Esophagus mucosa (tissue), 1 donor: Measurements from ENCODE around the gene CCNJL. TPM values are rescaled to one million over a fixed set of nuclear protein-coding genes. Genes with fewer than 3 reads are reported as not detected.

Source experiments
- ATAC-seq: fragments of 200-7000 bp; cut with Tn5 transposase; one replicate; pipeline ENCODE4 v1.9.1; 2020
- total RNA-seq: library from RNA; stranded (reverse); gene quantifications from one replicate; pipeline ENCODE4 v1.2.4, GENCODE V29; 2023
- donor health status: DM: yes; HTN: yes; CAD: no.

CCNJL gene
- total RNA-seq, 1 donor from 2014 or later: 2.6 TPM

DNA sequence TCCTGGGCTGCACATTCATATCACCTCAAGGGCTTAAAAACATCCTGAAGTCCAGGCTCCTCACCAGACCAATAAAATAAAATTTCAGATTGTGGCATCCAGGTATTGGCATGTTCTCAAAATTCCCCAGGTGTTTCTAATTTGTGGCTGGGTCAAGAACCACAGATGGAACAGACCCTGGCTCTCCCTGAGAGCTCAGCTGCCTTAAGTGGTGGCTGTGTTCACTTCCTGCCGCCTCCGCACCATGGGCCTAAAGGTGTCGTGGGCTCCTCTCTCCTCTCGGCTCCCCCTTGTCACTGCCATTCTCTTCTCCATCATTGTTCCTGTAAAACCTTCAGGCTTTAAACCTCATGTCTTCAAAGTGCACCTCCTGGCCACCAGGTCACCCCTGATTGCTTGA, 17.8 kb upstream of the CCNJL start:
- ATAC-seq: no peak

GRCh38 chr5:160327818-160328217, 15.5 kb upstream of the CCNJL start:
- no peak for ATAC-seq

DNA sequence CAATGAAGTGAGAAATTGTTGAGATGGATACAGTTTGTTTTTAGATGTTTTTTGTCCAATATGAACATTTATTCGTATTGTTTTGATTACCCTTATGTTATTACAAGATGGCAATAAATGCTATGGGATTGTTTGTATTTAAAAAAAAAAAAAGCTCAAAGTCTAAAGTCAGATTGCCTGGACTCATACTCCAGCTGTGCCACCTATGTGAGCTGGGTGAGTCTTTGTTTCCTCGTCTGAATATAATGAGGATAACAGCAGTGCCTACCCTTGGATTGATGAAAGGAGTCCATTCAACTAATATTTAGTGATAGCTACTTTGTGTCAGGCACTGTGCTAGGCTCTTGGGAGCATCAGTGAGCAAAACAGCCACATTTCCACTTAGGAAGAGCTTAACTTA, 14.6 kb upstream of the CCNJL start:
- ATAC-seq: no peak

- no peak for ATAC-seq
Observed at GRCh38 chr5:160325716-160326115, 13.4 kb upstream of the CCNJL start.

DNA sequence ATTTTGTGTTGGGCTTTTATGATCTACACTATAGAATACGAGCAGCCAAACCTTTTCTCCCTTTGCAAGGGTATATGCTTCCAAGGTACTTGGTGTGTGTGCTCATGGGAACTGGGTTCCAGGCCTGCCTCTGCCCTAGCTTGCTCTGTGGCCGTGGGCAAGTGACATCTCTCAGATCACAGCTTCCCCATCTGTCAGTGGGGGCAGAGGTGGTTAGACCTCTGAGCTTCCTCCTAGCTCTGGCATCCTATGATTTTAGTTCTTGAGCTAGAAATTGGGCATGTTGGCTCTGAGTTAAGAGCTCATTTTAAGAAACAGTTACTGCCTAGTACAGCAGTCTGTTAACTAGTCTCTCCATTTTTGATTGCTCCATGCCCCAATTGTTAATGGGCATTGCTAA, 12.5 kb upstream of the CCNJL start:
- no peak for ATAC-seq

DNA sequence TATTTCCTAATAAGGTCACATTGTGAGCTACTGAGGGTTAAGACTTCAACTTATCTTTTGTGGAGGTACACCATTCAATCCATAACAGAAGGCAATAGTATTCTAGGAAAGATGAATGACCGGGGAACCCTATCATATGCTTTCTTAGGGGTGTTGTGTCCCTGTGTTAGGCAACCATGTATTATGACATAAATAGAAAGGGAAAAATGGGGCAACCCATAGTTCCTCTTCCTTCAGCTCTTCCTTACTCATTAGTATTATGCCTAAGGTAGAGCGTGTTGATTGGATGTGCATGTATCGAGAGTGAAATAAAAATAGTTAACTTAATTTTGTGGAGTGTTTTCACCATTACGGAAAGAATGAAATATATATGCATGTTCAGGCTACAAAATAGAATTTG, 6.0 kb upstream of the CCNJL start:
- no peak for ATAC-seq

- ATAC-seq: no peak
Observed at GRCh38 chr5:160317434-160317833, 5.1 kb upstream of the CCNJL start.

DNA sequence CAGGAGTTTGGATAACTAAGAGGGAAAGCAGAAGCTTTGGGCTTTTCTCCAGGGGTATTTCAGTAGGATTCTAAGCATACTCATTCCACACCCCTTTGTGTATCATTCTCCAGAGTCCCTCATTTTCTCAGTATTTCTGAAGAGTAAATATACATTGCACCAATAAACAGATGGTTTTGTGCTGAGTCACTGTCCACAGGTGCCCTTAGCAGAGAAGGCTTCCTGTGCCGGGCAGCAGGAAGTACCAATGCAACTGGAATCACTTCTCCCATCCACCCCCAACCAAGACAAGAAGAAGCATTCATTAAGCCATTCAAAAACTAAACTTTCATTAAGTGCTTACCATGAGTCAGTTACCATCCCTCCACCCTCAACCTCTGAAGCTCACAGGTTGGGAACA, 3.6 kb upstream of the CCNJL start:
- no peak for ATAC-seq

DNA sequence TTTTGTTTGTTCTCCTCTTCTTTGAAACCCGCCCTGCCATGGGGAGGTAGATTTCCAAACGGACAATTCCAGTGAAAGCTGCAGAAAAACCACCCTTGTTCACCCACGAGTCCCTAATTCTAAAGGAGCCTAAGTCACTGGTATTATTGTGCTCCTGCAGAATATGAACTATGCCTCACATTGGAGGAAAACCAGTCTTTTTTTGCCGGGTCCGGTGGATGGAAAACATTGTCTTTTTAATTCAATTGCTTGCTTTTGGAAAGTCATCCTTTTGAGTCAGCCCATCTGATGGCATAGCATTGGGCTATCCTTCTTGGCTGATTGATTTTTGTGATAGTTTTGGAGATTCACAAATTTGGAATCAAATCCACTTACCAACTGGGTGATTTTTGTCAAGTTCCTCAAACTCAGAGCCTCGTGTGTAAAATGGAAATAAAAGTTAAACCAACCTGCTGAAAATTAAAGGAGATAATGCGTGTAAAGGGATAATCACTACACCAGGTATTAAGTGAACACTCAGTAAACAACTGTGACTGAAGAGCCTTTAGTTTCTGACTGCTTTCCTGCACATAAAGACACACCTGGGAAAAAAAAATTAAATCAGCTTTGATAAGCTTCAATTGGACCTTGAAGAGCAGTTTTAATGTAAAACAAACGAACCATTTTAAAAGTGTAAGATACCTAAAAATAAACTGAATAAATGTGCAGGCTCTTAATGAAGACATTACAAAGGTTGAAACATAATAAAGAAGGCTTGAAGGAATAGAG, 780 bp upstream of the CCNJL start:
- ATAC-seq: no peak

- peak; percentile 48 for ATAC-seq
Observed at GRCh38 chr5:160311491-160312133, 752 bp downstream of the CCNJL start.

DNA sequence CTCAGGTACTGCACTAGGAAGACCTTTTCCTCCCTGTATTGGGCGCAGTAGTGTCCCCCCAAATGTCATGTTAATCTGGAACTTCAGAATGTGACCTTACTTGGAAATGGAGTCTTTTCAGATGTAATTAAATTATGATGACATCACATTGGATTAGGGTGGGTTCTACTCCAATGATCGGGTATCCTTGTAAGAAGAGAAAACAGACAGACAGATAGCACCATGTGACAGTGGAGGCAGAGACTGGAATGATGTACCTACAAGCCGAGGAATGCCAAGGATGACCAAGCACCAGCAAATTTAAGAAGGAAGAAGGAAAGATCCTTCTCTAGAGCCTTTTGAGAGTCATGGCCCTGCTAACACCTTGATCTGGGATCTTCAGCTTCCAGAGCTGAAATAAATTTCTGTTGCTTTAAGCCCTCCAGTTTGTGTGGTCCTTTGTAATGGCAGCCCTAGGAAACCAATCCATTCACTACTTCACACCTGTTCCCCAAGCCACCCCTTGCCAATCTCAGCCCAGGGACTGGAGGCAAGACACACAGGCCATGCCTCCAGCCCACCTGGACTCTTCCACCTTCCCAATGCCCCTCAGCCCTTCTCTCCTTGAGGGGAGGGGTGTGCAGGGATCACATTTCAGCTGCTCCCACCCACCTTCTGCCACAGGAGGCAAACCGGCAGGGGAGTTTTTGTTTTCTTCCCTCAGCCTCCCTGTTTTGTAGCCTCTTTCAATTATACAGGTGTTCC, 1.6 kb downstream of the CCNJL start:
- ATAC-seq: no peak

- no peak for ATAC-seq
Observed at GRCh38 chr5:160310140-160310539, 2.2 kb downstream of the CCNJL start.

DNA sequence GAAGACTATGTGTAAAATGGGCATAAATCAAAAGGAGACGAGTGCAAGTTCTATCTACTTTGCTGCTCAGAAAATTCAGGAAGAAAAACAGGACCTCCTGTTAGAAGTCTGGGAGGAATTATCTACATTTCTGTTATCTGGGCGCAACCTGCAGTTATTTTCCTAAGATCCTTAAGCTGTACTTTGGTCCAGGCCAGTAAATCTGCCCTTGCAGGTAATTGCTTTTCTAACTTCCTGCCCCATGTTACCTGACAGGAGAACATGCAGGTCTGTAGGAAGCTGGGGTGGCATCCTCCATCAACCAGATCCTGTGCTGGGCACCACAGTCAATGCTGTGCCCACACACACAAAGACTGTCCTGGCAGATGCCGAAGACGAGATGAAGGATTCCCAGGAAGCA, 5.7 kb downstream of the CCNJL start:
- ATAC-seq: no peak

DNA sequence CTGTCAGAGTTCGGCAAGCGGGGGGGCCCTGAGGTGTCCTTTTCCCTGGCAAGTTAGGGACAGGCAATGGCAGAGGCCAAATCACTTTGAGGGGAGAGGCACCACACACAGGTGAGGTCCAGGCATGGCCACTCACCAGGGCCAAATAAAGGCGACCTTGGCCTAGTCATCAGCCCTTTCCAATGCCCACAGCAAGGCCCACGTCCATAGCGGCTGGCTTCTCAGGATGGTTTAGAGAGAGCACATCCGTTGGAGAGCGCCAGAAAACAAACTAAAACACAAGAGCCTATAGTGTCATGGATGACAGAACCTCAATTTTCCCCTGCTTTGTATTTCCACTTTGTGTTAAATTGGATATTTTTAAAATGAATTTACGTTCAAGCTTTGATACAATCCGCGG, 7.0 kb downstream of the CCNJL start:
- no peak for ATAC-seq

GRCh38 chr5:160303690-160304089, 8.7 kb downstream of the CCNJL start:
- ATAC-seq: no peak

DNA sequence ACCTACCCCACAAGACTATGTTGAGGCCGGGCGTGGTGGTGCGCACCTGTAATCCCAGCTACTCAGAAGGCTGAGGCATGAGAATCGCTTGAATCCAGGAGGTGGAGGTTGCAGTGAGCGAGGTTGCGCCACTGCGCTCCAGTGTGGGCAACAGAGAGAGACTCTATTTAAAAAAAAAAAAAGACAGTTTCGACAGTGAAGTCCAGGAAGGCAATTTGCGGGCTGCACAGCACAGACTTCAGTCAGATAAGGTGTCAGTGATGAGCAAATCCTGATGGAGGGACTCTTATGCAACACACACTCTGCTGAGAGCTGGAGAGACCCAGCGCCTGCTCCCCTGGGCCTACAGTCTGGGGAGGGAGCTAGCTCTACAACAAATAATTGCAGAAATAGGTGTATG, 14.2 kb downstream of the CCNJL start:
- ATAC-seq: no peak

DNA sequence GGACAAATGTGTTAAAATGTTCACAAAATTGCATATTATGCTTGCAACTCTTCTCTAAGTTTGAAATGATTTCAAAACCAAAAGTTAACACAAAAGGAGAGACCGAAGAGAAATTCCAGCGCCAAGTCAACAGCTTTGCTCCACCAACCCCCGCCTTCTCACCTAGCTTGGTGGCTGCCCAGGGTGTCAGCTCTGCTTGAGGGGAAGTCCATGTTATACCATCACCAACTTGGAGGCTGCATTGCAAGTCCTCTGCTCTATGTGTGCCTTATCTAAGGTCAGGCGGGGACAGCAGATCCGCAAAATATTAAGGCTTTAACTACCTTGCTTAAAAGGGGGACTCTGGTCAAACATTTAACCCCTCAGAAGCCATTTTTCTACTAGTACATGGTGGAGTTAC, 14.6 kb downstream of the CCNJL start:
- no peak for ATAC-seq

DNA sequence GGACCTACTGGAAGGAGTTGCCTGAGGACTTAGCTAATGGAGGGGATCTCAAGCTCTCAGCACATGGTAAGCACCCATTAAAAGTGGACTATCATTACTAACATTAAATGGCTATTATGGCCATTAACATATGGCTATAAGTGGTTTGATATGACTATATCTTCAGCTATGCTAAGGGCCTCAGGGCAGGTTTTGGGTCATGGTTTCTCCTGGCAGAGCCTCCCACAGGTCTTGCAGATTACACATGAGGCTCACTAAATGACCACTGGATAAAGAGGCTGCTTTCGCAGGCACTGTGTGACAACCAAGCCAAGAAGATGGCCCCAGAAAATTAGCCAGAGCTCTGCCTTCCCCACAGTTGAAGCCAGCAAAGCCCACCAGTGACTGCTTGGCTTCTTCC, 15.4 kb downstream of the CCNJL start:
- no peak for ATAC-seq

DNA sequence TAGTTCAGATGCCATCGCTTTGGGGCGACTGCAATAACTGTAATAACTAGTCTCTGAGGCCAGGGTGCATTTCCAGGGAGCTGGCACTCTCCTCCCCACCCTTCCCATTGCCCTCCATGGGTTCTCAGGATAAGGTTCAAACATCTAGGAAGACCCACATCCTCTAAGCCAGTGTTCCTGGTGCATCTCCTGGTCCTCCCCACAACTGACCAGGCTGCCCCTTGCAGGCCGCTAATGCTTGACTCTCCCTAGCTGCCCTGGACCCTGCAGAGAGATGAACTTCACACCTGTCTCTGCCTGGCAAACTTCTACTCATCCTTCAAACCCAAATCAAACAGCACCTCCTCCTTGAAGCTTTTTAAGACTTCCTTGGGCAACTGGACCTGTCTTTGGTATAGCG, 15.9 kb downstream of the CCNJL start:
- no peak for ATAC-seq

- ATAC-seq: no peak
Observed at GRCh38 chr5:160293901-160294561, 18.3 kb downstream of the CCNJL start.

DNA sequence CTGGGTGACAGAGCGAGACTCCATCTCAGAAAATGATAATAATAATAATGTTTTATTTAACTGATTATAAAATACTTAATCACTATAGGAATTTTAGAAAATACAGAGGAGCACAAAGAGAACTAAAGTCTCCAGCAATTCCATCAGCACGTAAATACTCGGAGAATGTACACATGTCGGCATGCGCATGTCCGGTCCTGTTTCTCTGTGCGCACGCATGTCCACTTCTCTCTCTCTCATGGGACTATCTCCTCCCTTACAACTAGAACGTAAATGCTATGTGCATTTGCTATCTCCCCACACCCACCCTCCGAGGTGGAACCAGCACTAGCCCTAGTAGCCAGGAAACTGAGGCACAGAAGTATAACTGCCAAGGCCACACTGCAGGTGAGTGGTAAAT, 19.0 kb downstream of the CCNJL start:
- no peak for ATAC-seq

DNA sequence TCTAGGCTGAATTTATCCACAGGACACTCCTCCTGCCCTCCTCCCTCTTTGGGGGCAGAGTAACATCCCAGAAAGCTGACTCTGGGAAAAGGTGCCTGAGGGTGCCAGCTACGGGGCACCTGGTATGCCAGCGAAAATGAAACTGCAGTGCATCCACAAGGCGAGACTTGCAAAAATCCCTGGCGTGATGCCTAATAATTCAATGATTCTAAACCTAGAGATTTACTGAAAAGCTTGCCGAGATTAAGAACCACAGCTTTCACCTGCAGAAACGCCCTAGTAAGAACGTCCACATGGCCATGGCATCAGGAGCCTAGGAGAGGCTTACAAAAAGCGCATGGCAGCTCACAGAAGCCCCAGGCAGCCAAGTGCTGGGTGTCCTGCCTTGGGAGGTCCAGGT, 20.9 kb downstream of the CCNJL start:
- ATAC-seq: peak; percentile 62

DNA sequence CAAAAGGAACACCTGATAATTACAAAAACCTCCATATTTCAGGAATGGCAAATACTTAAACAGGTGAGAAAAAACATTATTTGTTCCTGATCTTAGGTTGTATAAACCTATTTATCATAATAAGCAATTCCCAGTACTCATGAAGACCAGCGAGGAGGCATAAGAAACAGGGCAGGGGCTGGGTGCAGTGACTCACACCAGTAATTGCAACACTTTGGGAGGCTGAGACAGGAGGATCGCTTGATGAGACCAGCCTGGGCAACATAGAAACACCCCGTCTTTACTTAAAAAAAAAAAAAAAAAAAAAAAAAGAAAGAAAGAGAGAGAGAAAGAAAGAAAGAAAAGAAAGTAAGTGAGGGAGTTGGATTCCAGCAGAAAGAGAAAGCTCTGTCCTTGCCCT, 21.6 kb downstream of the CCNJL start:
- no peak for ATAC-seq
